ENCODE data around the gene NEMP2. TPM values are rescaled to one million over a fixed set of nuclear protein-coding genes. Genes with fewer than 3 reads are reported as not detected.
"Not testable (repeated sequence)": the region's sequence is repeated elsewhere in the genome, so short reads cannot be mapped to it uniquely, and the experiment has no call there.

Gene NEMP2
- total RNA-seq, 1 experiment from 2014 or later: 12.9 TPM

- peak; percentile 62 for DNase-seq (ENCODE audit: extremely low read depth, low read depth)
These were observed 6.0 kb downstream of the NEMP2 start for GRCh38 chr2:190528521-190529001.

- DNase-seq (ENCODE audit: extremely low read depth, low read depth): no peak
These were observed 6.6 kb downstream of the NEMP2 start for GRCh38 chr2:190527918-190528317.

GRCh38 chr2:190527214-190527613 is 7.3 kb downstream of the NEMP2 start:
- no peak for DNase-seq (ENCODE audit: extremely low read depth, low read depth)

- DNase-seq (ENCODE audit: extremely low read depth, low read depth): no peak
These were observed 8.3 kb downstream of the NEMP2 start for GRCh38 chr2:190526105-190526750.

- no peak for DNase-seq (ENCODE audit: extremely low read depth, low read depth)
These were observed 9.6 kb downstream of the NEMP2 start for GRCh38 chr2:190524928-190525327.

- DNase-seq (ENCODE audit: extremely low read depth, low read depth): no peak
These were observed 14.4 kb downstream of the NEMP2 start for GRCh38 chr2:190519975-190520767.

GRCh38 chr2:190517468-190517867 is 17.1 kb downstream of the NEMP2 start:
- no peak for DNase-seq (ENCODE audit: extremely low read depth, low read depth)

- no peak for DNase-seq (ENCODE audit: extremely low read depth, low read depth)
These were observed 18.8 kb downstream of the NEMP2 start for GRCh38 chr2:190515687-190516086.

GRCh38 chr2:190514676-190515075 is 19.8 kb downstream of the NEMP2 start:
- no peak for DNase-seq (ENCODE audit: extremely low read depth, low read depth)

GRCh38 chr2:190513877-190514276 is 20.6 kb downstream of the NEMP2 start:
- DNase-seq (ENCODE audit: extremely low read depth, low read depth): no peak

GRCh38 chr2:190512539-190513095 is 21.9 kb downstream of the NEMP2 start:
- DNase-seq (ENCODE audit: extremely low read depth, low read depth): no peak

- DNase-seq (ENCODE audit: extremely low read depth, low read depth): no peak
These were observed 23.4 kb downstream of the NEMP2 start for GRCh38 chr2:190511104-190511503.

GRCh38 chr2:190509895-190510294 is 24.6 kb downstream of the NEMP2 start:
- not testable (repeated sequence) for DNase-seq (ENCODE audit: extremely low read depth, low read depth)

GRCh38 chr2:190507135-190507534 is 27.4 kb downstream of the NEMP2 start:
- DNase-seq (ENCODE audit: extremely low read depth, low read depth): no peak

GRCh38 chr2:190506666-190507065 is 27.9 kb downstream of the NEMP2 start:
- no peak for DNase-seq (ENCODE audit: extremely low read depth, low read depth)

GRCh38 chr2:190505696-190506095 is 28.8 kb downstream of the NEMP2 start:
- DNase-seq (ENCODE audit: extremely low read depth, low read depth): no peak

- DNase-seq (ENCODE audit: extremely low read depth, low read depth): no peak
These were observed 29.6 kb downstream of the NEMP2 start for GRCh38 chr2:190504912-190505311.

GRCh38 chr2:190503088-190503487 is 31.4 kb downstream of the NEMP2 start:
- DNase-seq (ENCODE audit: extremely low read depth, low read depth): no peak

- no peak for DNase-seq (ENCODE audit: extremely low read depth, low read depth)
These were observed 32.7 kb downstream of the NEMP2 start for GRCh38 chr2:190501702-190502407.

GRCh38 chr2:190501231-190501630 is 33.3 kb downstream of the NEMP2 start:
- no peak for DNase-seq (ENCODE audit: extremely low read depth, low read depth)

- no peak for DNase-seq (ENCODE audit: extremely low read depth, low read depth)
These were observed 34.4 kb downstream of the NEMP2 start for GRCh38 chr2:190500054-190500502.
